Measurements from ENCODE around the gene UBE2D2.

DNA sequence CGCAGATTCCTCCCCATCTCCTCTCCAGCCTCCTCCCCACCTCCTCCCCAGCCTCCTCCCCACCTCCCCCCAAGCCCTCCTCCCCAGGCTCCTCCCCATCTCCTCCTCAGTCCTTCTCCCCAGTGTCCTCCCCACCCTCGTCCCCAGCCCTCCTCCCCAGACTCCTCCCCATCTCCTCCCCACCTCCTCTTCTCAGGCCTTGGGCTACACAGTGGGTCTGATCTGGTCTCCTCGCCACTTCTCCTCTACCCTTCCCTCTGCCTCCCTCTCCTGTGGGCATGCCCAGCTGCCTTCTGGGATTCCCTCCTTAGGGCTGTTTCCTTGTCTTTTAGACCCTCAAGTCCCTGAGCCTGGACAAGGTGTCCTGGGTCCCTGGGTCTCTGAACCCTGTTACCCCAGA is 115.3 kb downstream of the UBE2D2 start:
- TF ChIP-seq, protein P1, sequence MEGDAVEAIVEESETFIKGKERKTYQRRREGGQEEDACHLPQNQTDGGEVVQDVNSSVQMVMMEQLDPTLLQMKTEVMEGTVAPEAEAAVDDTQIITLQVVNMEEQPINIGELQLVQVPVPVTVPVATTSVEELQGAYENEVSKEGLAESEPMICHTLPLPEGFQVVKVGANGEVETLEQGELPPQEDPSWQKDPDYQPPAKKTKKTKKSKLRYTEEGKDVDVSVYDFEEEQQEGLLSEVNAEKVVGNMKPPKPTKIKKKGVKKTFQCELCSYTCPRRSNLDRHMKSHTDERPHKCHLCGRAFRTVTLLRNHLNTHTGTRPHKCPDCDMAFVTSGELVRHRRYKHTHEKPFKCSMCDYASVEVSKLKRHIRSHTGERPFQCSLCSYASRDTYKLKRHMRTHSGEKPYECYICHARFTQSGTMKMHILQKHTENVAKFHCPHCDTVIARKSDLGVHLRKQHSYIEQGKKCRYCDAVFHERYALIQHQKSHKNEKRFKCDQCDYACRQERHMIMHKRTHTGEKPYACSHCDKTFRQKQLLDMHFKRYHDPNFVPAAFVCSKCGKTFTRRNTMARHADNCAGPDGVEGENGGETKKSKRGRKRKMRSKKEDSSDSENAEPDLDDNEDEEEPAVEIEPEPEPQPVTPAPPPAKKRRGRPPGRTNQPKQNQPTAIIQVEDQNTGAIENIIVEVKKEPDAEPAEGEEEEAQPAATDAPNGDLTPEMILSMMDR (IDR thresholded peaks at IDR 0.05; ENCODE audit: poor library complexity, severe bottlenecking) = no peak
- TF ChIP-seq, protein P2, sequence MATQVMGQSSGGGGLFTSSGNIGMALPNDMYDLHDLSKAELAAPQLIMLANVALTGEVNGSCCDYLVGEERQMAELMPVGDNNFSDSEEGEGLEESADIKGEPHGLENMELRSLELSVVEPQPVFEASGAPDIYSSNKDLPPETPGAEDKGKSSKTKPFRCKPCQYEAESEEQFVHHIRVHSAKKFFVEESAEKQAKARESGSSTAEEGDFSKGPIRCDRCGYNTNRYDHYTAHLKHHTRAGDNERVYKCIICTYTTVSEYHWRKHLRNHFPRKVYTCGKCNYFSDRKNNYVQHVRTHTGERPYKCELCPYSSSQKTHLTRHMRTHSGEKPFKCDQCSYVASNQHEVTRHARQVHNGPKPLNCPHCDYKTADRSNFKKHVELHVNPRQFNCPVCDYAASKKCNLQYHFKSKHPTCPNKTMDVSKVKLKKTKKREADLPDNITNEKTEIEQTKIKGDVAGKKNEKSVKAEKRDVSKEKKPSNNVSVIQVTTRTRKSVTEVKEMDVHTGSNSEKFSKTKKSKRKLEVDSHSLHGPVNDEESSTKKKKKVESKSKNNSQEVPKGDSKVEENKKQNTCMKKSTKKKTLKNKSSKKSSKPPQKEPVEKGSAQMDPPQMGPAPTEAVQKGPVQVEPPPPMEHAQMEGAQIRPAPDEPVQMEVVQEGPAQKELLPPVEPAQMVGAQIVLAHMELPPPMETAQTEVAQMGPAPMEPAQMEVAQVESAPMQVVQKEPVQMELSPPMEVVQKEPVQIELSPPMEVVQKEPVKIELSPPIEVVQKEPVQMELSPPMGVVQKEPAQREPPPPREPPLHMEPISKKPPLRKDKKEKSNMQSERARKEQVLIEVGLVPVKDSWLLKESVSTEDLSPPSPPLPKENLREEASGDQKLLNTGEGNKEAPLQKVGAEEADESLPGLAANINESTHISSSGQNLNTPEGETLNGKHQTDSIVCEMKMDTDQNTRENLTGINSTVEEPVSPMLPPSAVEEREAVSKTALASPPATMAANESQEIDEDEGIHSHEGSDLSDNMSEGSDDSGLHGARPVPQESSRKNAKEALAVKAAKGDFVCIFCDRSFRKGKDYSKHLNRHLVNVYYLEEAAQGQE (IDR thresholded peaks at IDR 0.05; ENCODE audit: borderline replicate concordance) = no peak
- TF ChIP-seq POLR2AphosphoS5 (IDR thresholded peaks at IDR 0.05) (no peak), EZH2 (IDR thresholded peaks at IDR 0.05; ENCODE audit: borderline replicate concordance, insufficient read depth, low read length, poor library complexity, severe bottlenecking) (no peak), EP300 (conservative IDR thresholded peaks at IDR 0.05; ENCODE audit: poor library complexity, severe bottlenecking) (no peak), TAF1 (IDR thresholded peaks at IDR 0.05; ENCODE audit: low read depth) (no peak), RAD21 (conservative IDR thresholded peaks at IDR 0.05) (no peak), MXI1 (conservative IDR thresholded peaks at IDR 0.05; ENCODE audit: poor library complexity, severe bottlenecking) (no peak)
